Loucy (cell line): ENCODE measurements around the gene LMTK3.
"Not testable (repeated sequence)": the region's sequence is repeated elsewhere in the genome, so short reads cannot be mapped to it uniquely, and the experiment has no call there.

Source experiments
- EZH2phosphoT487 ChIP-seq: fragments of 200-600 bp; IDR thresholded peaks from 2 replicates; pipeline ENCODE4 v1.6.1; 2018; ENCODE audit warnings: antibody characterized with exemption, mild to moderate bottlenecking, moderate library complexity, borderline replicate concordance
- TF ChIP-seq, protein P1 (sequence below): fragments of 200-600 bp; sonication (generic); conservative IDR thresholded peaks from 2 replicates; pipeline ENCODE4 v1.5.1; 2014; ENCODE audit warnings: mild to moderate bottlenecking, antibody characterized with exemption, low read length

DNA sequence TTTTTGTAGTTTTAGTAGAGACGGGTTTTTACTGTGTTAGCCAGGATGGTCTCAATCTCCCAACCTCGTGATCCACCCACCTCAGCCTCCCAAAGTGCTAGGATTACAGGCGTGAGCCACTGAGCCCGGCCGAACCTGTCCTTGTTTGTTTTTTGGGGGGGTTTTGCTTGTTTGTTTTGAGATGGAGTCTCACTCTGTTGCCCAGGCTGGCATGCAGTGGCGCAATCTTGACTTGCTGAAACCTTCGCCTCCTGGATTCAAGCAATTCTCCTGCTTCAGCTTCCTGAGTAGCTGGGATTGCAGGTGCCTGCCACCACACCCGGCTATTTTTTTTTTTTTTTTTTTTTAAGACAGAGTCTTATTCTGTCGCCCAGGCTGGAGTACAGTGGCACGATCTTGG lies 24.9 kb downstream of the LMTK3 start:
- TF ChIP-seq, protein P1, sequence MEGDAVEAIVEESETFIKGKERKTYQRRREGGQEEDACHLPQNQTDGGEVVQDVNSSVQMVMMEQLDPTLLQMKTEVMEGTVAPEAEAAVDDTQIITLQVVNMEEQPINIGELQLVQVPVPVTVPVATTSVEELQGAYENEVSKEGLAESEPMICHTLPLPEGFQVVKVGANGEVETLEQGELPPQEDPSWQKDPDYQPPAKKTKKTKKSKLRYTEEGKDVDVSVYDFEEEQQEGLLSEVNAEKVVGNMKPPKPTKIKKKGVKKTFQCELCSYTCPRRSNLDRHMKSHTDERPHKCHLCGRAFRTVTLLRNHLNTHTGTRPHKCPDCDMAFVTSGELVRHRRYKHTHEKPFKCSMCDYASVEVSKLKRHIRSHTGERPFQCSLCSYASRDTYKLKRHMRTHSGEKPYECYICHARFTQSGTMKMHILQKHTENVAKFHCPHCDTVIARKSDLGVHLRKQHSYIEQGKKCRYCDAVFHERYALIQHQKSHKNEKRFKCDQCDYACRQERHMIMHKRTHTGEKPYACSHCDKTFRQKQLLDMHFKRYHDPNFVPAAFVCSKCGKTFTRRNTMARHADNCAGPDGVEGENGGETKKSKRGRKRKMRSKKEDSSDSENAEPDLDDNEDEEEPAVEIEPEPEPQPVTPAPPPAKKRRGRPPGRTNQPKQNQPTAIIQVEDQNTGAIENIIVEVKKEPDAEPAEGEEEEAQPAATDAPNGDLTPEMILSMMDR = not testable (repeated sequence)
- not testable (repeated sequence) for TF ChIP-seq EZH2phosphoT487
